Endothelial cell of umbilical vein (primary cell): ENCODE measurements around the gene ELOVL1. TPM values are rescaled to one million over a fixed set of nuclear protein-coding genes. Genes with fewer than 3 reads are reported as not detected.

ENCODE experiments used
- BruUV-seq: library from RNA; stranded (reverse); fragments of 400-500 nt; replicated peaks from 2 replicates; lab custom pipeline; 2021; lab: Mats Ljungman, UMichigan
- CTCF ChIA-PET: fragments of 300-600, 350-600 bp; sonication (Branson Sonifier 250); formaldehyde crosslinking; loops from one replicate; lab custom pipeline; 2021; ENCODE audit warnings: antibody characterized with exemption, inconsistent platforms; lab: Charles Lee
- POLR2A ChIA-PET: fragments of 300-600, 350-600 bp; sonication (Branson Sonifier 250); formaldehyde crosslinking; loops from one replicate; lab custom pipeline; 2021; ENCODE audit warnings: antibody characterized with exemption, inconsistent platforms; lab: Charles Lee
- DNase-seq: peaks from one replicate; pipeline ENCODE4 v3.0.0-alpha.2; 2011; ENCODE audit warnings: low read depth, low spot score
- FAIRE-seq: peaks from 2 replicates; lab custom pipeline; 2011; peaks lifted over from hg19 to GRCh38; lab: Jason Lieb, UNC
- H2AFZ ChIP-seq: 2 replicates; pipeline ENCODE4 v1.6.0; 2012; ENCODE audit warnings: low read depth, low read length, control low read depth, inconsistent platforms
- H3K27ac ChIP-seq: 2 replicates; pipeline ENCODE4 v1.5.1; 2011; ENCODE audit warnings: low read depth, mild to moderate bottlenecking, control low read depth, low read length, moderate library complexity; ENCODE audit not compliant: insufficient read depth
- H3K27me3 ChIP-seq, 2 experiments: 2 replicates each; pipeline versions ENCODE4 v1.6.0 to v1.6.1; 2011; ENCODE audit warnings: low read length in 2 of 2, mixed read lengths in 1 of 2; ENCODE audit not compliant: control insufficient read depth in 2 of 2, insufficient read depth in 2 of 2
- H3K36me3 ChIP-seq, 2 experiments: 2 replicates in 1 of 2; 3 replicates in 1 of 2; pipeline ENCODE4 v1.5.1; 2011; ENCODE audit warnings: low read length in 2 of 2, mild to moderate bottlenecking in 1 of 2, moderate library complexity in 1 of 2; ENCODE audit not compliant: control insufficient read depth in 2 of 2, insufficient read depth in 2 of 2; ENCODE audit errors: extremely low read depth in 1 of 2
- H3K4me1 ChIP-seq: 3 replicates; pipeline ENCODE4 v1.5.1; 2011; ENCODE audit warnings: mild to moderate bottlenecking, low read length; ENCODE audit not compliant: control insufficient read depth, insufficient read depth; ENCODE audit errors: extremely low read depth
- H3K4me2 ChIP-seq: 2 replicates; pipeline ENCODE4 v1.6.1; 2011; ENCODE audit warnings: low read length, control low read depth, mixed read lengths; ENCODE audit not compliant: insufficient read depth
- H3K4me3 ChIP-seq, 3 experiments: fragments of 200-600 bp in 1 of 3; sonication (generic), shearing (Covaris generic) in 1 of 3; replicated peaks in 1 of 3; 2 replicates each; pipeline ENCODE4 v1.5.1; 2011 to 2016; ENCODE audit warnings: control low read depth in 3 of 3, low read length in 3 of 3, mild to moderate bottlenecking in 2 of 3, inconsistent platforms in 1 of 3, low read depth in 1 of 3, moderate library complexity in 1 of 3; ENCODE audit not compliant: insufficient read depth in 1 of 3
- H3K79me2 ChIP-seq: 2 replicates; pipeline ENCODE4 v1.6.0; 2012; ENCODE audit warnings: low read length, inconsistent platforms; ENCODE audit not compliant: control insufficient read depth, insufficient read depth
- H3K9ac ChIP-seq: replicated peaks from 2 replicates; pipeline ENCODE3; 2011; ENCODE audit warnings: low read length, control low read depth; ENCODE audit not compliant: insufficient read depth; ENCODE audit errors: extremely low read depth
- H3K9me1 ChIP-seq: replicated peaks from 3 replicates; pipeline ENCODE4 v1.6.0; 2011; ENCODE audit warnings: mild to moderate bottlenecking, low read length; ENCODE audit not compliant: control insufficient read depth, insufficient read depth; ENCODE audit errors: extremely low read depth
- H3K9me3 ChIP-seq: replicated peaks from 2 replicates; pipeline ENCODE4 v1.5.1; 2012; ENCODE audit warnings: low read length, inconsistent platforms; ENCODE audit not compliant: control insufficient read depth, insufficient read depth
- H4K20me1 ChIP-seq: replicated peaks from 2 replicates; pipeline ENCODE3; 2011; ENCODE audit warnings: mild to moderate bottlenecking, low read length; ENCODE audit not compliant: control insufficient read depth, insufficient read depth; ENCODE audit errors: extremely low read depth
- CTCF ChIP-seq, 2 donors: IDR thresholded peaks; 1 replicate in 1 of 2; 2 replicates in 1 of 2; pipeline ENCODE4 v1.5.1; 2011; ENCODE audit warnings: low read length in 2 of 2, mild to moderate bottlenecking in 2 of 2, moderate library complexity in 2 of 2, control low read depth in 1 of 2, inconsistent platforms in 1 of 2, low read depth in 1 of 2; ENCODE audit not compliant: insufficient read depth in 1 of 2; ENCODE audit errors: extremely low read depth in 1 of 2
- EZH2 ChIP-seq: IDR thresholded peaks from 2 replicates; pipeline ENCODE4 v1.6.1; 2012; ENCODE audit warnings: borderline replicate concordance, low read depth, mild to moderate bottlenecking, moderate library complexity, low read length, inconsistent platforms; ENCODE audit not compliant: severe bottlenecking
- FOS ChIP-seq: IDR thresholded peaks from 2 replicates; pipeline ENCODE4 v1.6.1; 2011; ENCODE audit warnings: mild to moderate bottlenecking, low read length, moderate library complexity, borderline replicate concordance; ENCODE audit not compliant: insufficient read depth
- GATA2 ChIP-seq: IDR thresholded peaks from 2 replicates; pipeline ENCODE4 v1.7.0; 2011; ENCODE audit warnings: low read depth, mild to moderate bottlenecking, moderate library complexity, mixed read lengths, low read length; ENCODE audit not compliant: insufficient read length, insufficient read depth
- JUN ChIP-seq: IDR thresholded peaks from 2 replicates; pipeline ENCODE4 v1.6.1; 2011; ENCODE audit warnings: borderline replicate concordance, low read depth; ENCODE audit not compliant: insufficient read length, insufficient read depth
- MAX ChIP-seq: IDR thresholded peaks from 2 replicates; pipeline ENCODE4 v1.6.1; 2011; ENCODE audit not compliant: insufficient read depth, insufficient read length
- MYC ChIP-seq: IDR thresholded peaks from one replicate; pipeline ENCODE4 v1.6.1; 2011; ENCODE audit warnings: mild to moderate bottlenecking, low read depth, low read length
- POLR2A ChIP-seq: IDR thresholded peaks from 2 replicates; pipeline ENCODE4 v1.6.1; 2012; ENCODE audit warnings: low read depth, mild to moderate bottlenecking, control low read depth, low read length
- POLR2AphosphoS5 ChIP-seq: IDR thresholded peaks from 2 replicates; pipeline ENCODE4 v1.6.1; 2012; ENCODE audit warnings: low read depth, mild to moderate bottlenecking, control low read depth, low read length, moderate library complexity; ENCODE audit not compliant: insufficient read depth
- dilution Hi-C: fragments of 300-500 bp; cut with MboI; formaldehyde crosslinking; loops from one replicate; pipeline ENCODE4 v1.15.0; 2019; ENCODE audit warnings: low sequenced_read_pairs; ENCODE audit not compliant: extremely low pct_ligation_motif_present
- intact Hi-C: fragments of 100-400 bp; cut with micrococcal nuclease; formaldehyde crosslinking; loops from one replicate; pipeline ENCODE4 v1.10.0; 2022
- polyA plus RNA-seq, 4 experiments: library from polyadenylated mRNA; depleted of rRNA in 3 of 4; stranded (reverse) in 3 of 4; unstranded in 1 of 4; fragments of >200 nt; gene quantifications; 2 replicates each; pipeline versions ENCODE4 v1.2.1 to v1.2.3, GENCODE V29; 2011 to 2012; ENCODE audit warnings: missing spikeins in 1 of 4
- total RNA-seq: library from RNA; stranded (reverse); gene quantifications from 2 replicates; pipeline ENCODE4 v1.2.3, GENCODE V29; 2021

The ELOVL1 gene
- total and polyA plus RNA-seq, 2 donors (not counting 3 experiments of a cell fraction or from before 2014, with no cell fraction given) = 134 to 303 TPM

- no TSS peak for BruUV-seq
- no peaks in the 10 kb centered on the region for H3K79me2 ChIP-seq
- H3K9ac ChIP-seq = no peak overlapping the region
- no peaks in the 10 kb centered on the region for H3K4me1 ChIP-seq
- H2AFZ ChIP-seq = no peak overlapping the region
- no peak for TF ChIP-seq CTCF (IDR thresholded peaks at IDR 0.05; ENCODE audit: extremely low read depth in 1 of 2, insufficient read depth in 1 of 2, low read depth in 1 of 2, low read length in 2 of 2)
- TF ChIP-seq FOS = no peak
- no peak for TF ChIP-seq POLR2AphosphoS5
- no peak for TF ChIP-seq MYC
- no peak for TF ChIP-seq MAX
- TF ChIP-seq EZH2 = no peak
- TF ChIP-seq POLR2A = no peak
- TF ChIP-seq JUN = no peak
- no peak for TF ChIP-seq GATA2
- H3K27me3 ChIP-seq = no peaks in the 10 kb centered on the region
- ChIA-PET CTCF (no interaction called here), POLR2A (no interaction called here)
- H3K4me2 ChIP-seq = no peak overlapping the region
- H3K9me3 ChIP-seq = no peaks in the 10 kb centered on the region
- DNase-seq = no peak
- no peak for FAIRE-seq
- no peaks in the 10 kb centered on the region for H4K20me1 ChIP-seq
- H3K27ac ChIP-seq = no peak overlapping the region
- intact Hi-C loops (no loop called here), dilution Hi-C loops (loop anchor here (25.0 kb wide), 1 partner anchor 167 kb away; no protein-coding TSS in a partner anchor)
- peaks cover 13 to 26% of the 10 kb centered on the region in 2 experiments for H3K36me3 ChIP-seq
- no peaks in the 10 kb centered on the region for H3K9me1 ChIP-seq
- no peak overlapping the region for H3K4me3 ChIP-seq
Measured at GRCh38 chr1:43404353-43404752, 36.5 kb upstream of the ELOVL1 start.
